ENCODE measurements around the gene BATF3. TPM values are rescaled to one million over a fixed set of nuclear protein-coding genes. Genes with fewer than 3 reads are reported as not detected.

The BATF3 gene
- 4.9 and 5.9 TPM in 2 replicates for total RNA-seq (2014; rRNA removed; shearing (Covaris generic))

GRCh38 chr1:212699625-212700222 lies at the start of gene BATF3:
TSS of gene BATF3 (minus strand) at chr1:212699840. CDS start at chr1:212699762, 78 bp downstream.

Other genes starting within 250 kb of the BATF3 start
- gene ATF3, start 91.1 kb downstream of the BATF3 start, total RNA-seq (2014; rRNA removed; shearing (Covaris generic)) = 50.5 and 77.8 TPM in 2 replicates
- gene NSL1, start 91.9 kb upstream of the BATF3 start, total RNA-seq (2014; rRNA removed; shearing (Covaris generic)) = 36.3 and 38.0 TPM in 2 replicates
- 20.1 and 21.6 TPM in 2 replicates for gene TATDN3, start 92.1 kb upstream of the BATF3 start, total RNA-seq (2014; rRNA removed; shearing (Covaris generic))
- not detected in 2 replicates for gene SPATA45, start 147.8 kb upstream of the BATF3 start, total RNA-seq (2014; rRNA removed; shearing (Covaris generic))
- 11.7 and 13.0 TPM in 2 replicates for gene FLVCR1, start 158.4 kb upstream of the BATF3 start, total RNA-seq (2014; rRNA removed; shearing (Covaris generic))

Data from A375 (cell line).